ENCODE measurements around the gene OR6Q1. TPM values are rescaled to one million over a fixed set of nuclear protein-coding genes. Genes with fewer than 3 reads are reported as not detected.

The OR6Q1 gene
- total RNA-seq, 4 donors from 2014 or later = not detected

DNA sequence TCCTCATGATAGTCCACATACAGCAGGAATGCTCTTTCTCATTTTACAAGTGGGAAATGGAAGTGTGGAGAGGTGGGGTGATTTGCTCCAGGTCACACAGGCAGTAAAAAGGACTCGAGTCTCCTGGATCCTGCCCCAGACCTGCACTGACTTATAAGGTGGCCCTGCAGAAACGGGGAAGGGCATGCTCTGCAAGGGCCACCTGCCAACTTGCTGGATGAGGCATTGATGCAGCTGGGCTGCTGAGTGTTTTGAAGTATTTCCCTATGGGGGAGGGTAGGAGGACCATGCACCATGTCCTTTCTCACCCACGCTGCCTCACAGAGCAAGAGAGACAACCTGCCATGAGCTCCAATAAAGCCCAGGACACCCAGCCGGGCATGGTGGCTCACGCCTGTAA lies 36.9 kb downstream of the OR6Q1 start:
- H3K36me3 ChIP-seq = no peaks in the 10 kb centered on the region
- no peaks in the 10 kb centered on the region for H3K4me1 ChIP-seq
- no peaks in the 10 kb centered on the region for H3K9me3 ChIP-seq
- DNase-seq = no peak
- H3K27me3 ChIP-seq = no peaks in the 10 kb centered on the region
- no peak overlapping the region for H3K27ac ChIP-seq
- no peak overlapping the region for H3K4me3 ChIP-seq
- TF ChIP-seq POLR2A (IDR thresholded peaks at IDR 0.05) = no peak
- TF ChIP-seq, protein P1, sequence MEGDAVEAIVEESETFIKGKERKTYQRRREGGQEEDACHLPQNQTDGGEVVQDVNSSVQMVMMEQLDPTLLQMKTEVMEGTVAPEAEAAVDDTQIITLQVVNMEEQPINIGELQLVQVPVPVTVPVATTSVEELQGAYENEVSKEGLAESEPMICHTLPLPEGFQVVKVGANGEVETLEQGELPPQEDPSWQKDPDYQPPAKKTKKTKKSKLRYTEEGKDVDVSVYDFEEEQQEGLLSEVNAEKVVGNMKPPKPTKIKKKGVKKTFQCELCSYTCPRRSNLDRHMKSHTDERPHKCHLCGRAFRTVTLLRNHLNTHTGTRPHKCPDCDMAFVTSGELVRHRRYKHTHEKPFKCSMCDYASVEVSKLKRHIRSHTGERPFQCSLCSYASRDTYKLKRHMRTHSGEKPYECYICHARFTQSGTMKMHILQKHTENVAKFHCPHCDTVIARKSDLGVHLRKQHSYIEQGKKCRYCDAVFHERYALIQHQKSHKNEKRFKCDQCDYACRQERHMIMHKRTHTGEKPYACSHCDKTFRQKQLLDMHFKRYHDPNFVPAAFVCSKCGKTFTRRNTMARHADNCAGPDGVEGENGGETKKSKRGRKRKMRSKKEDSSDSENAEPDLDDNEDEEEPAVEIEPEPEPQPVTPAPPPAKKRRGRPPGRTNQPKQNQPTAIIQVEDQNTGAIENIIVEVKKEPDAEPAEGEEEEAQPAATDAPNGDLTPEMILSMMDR (IDR thresholded peaks at IDR 0.05) = no peak

DNA sequence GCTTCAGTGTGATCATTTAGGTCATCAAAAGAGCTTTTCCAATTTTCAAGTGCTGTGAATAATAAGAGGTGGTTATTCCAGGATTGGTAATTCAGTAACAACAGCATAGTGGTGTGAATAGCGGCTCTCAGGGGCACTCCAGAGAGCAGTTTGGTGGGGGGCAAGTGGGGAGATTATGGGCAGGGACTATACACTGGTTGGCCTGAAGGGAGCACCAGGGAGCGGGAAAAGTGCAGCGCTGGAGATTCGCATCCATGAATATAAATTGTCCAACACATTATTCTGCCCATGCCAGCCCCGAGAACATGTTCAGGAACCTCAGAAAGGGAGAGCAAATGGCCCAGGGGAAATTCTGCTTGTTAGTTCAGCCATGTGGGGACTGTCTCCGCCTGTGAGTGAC lies 37.9 kb downstream of the OR6Q1 start:
- DNase-seq = no peak
- Histone ChIP-seq H3K27me3 (no peaks in the 10 kb centered on the region), H3K27ac (no peak overlapping the region), H3K4me1 (no peaks in the 10 kb centered on the region), H3K36me3 (no peaks in the 10 kb centered on the region), H3K4me3 (no peak overlapping the region), H3K9me3 (no peaks in the 10 kb centered on the region)
- TF ChIP-seq POLR2A (IDR thresholded peaks at IDR 0.05) = no peak
- TF ChIP-seq, protein P1 (IDR thresholded peaks at IDR 0.05) = no peak

DNA sequence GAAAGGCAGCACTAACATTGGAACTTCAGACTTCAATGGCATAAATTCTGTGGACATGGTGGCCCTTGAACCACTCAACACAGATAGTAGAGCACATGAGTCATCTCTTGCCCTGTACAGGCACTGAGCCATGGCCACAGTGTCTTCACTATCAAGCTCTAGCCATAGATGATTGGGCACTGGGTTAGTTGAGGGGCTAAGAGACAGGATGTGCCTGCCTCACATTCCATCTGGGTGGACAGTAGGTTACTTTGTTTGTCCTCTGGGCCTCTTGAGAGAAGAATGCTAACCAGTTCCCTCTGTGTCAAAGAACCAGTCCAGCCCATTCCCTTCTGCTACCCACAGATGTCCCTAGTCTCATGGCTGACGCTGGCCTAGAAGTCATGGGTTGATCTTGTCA lies 39.8 kb downstream of the OR6Q1 start:
- no peak overlapping the region for H3K27ac ChIP-seq
- no peak overlapping the region for H3K4me3 ChIP-seq
- no peaks in the 10 kb centered on the region for H3K4me1 ChIP-seq
- H3K9me3 ChIP-seq = no peaks in the 10 kb centered on the region
- H3K36me3 ChIP-seq = no peaks in the 10 kb centered on the region
- TF ChIP-seq, protein P1 (IDR thresholded peaks at IDR 0.05) = no peak
- no peak for TF ChIP-seq POLR2A (IDR thresholded peaks at IDR 0.05)
- H3K27me3 ChIP-seq = no peaks in the 10 kb centered on the region
- DNase-seq = no peak

DNA sequence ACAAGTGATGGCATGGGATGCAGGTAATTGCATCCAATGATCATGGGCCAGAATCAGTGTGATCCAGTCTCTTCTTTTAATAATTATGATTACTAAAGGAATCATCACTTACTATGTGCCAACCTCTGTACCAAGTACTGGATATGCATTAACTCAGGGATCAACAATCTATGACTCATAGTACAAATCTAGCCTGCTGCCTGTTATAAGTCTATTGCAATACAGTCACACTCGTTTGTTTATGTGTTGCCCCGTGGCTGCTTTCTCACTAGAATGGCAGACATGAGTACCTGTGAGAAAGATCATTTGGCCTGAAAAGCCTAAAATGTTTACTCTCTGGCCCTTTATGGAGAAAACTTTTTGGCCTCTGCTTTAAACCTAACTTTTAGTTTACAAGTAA lies 45.0 kb downstream of the OR6Q1 start:
- no peak for DNase-seq
- no peaks in the 10 kb centered on the region for H3K9me3 ChIP-seq
- H3K4me3 ChIP-seq = no peak overlapping the region
- no peaks in the 10 kb centered on the region for H3K27me3 ChIP-seq
- TF ChIP-seq, protein P1 (IDR thresholded peaks at IDR 0.05) = no peak
- no peak for TF ChIP-seq POLR2A (IDR thresholded peaks at IDR 0.05)
- H3K4me1 ChIP-seq = no peaks in the 10 kb centered on the region
- no peak overlapping the region for H3K27ac ChIP-seq
- no peaks in the 10 kb centered on the region for H3K36me3 ChIP-seq

Small RNAs within 50 kb of the gene (small RNA-seq; reads per million reads assigned to genes)
- 0 reads per million in 2 donors for gene RNU6-899P

Other genes starting within 250 kb of the OR6Q1 start
- not detected for gene OR9Q1, start 7.1 kb upstream of the OR6Q1 start, total RNA-seq
- not detected for gene OR9I1, start 94.6 kb downstream of the OR6Q1 start, total RNA-seq
- not detected for gene OR9Q2, start 158.1 kb downstream of the OR6Q1 start, total RNA-seq
- not detected for gene OR1S2, start 173.2 kb downstream of the OR6Q1 start, total RNA-seq
- gene OR1S1, start 181.8 kb downstream of the OR6Q1 start, total RNA-seq = not detected
- gene OR10Q1, start 198.0 kb downstream of the OR6Q1 start, total RNA-seq = not detected
- gene OR10W1, start 237.3 kb downstream of the OR6Q1 start, total RNA-seq = not detected

Data from Peyer's patch (tissue), 4 donors.